Endothelial cell of umbilical vein (primary cell): ENCODE data around the gene NR2E3.

ENCODE experiments used
- EZH2 ChIP-seq: IDR thresholded peaks from 2 replicates; pipeline ENCODE4 v1.6.1; 2012; ENCODE audit warnings: borderline replicate concordance, low read depth, mild to moderate bottlenecking, moderate library complexity, low read length, inconsistent platforms; ENCODE audit not compliant: severe bottlenecking
- MYC ChIP-seq: IDR thresholded peaks from one replicate; pipeline ENCODE4 v1.6.1; 2011; ENCODE audit warnings: mild to moderate bottlenecking, low read depth, low read length
- POLR2A ChIP-seq: IDR thresholded peaks from 2 replicates; pipeline ENCODE4 v1.6.1; 2012; ENCODE audit warnings: low read depth, mild to moderate bottlenecking, control low read depth, low read length
- POLR2AphosphoS5 ChIP-seq: IDR thresholded peaks from 2 replicates; pipeline ENCODE4 v1.6.1; 2012; ENCODE audit warnings: low read depth, mild to moderate bottlenecking, control low read depth, low read length, moderate library complexity; ENCODE audit not compliant: insufficient read depth
- TF ChIP-seq, protein P1 (sequence below), 2 donors: IDR thresholded peaks; 1 replicate in 1 of 2; 2 replicates in 1 of 2; pipeline ENCODE4 v1.5.1; 2011; ENCODE audit warnings: low read length in 2 of 2, mild to moderate bottlenecking in 2 of 2, moderate library complexity in 2 of 2, control low read depth in 1 of 2, inconsistent platforms in 1 of 2, low read depth in 1 of 2; ENCODE audit not compliant: insufficient read depth in 1 of 2; ENCODE audit errors: extremely low read depth in 1 of 2

DNA sequence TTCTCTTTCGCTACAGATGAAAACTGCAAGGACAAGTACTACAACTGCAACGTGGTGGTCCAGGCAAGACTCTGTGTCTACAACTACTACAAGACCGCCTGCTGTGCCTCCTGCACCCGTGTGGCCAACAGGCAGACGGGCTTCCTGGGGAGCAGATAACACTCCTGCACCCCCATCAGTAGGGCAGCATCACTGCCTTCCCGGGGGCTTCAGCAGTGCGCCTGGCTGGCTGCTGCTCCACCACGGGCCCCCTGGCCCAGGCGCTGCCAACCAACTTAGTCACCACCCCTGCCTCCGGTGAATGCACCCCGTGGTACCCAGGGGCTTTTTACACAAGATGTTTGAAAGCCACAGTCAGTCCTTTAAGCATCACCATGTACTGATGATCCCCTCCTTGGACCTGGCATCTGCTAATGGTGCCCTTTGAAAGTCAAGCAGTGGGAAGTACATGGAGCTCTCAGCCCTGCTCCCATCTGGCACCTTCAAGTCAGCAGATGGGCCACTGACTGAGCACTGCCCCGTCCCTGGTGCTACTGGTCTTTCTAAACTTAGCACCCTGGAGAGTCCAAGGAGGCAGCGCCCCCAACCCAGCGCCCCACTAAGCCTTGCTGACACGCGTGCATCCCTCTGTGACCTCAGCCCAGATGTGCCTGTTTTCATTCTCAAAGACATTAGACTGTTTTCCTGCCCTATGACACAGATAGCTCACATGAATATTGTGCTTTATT, 33.0 kb upstream of the NR2E3 start:
- TF ChIP-seq, protein P1, sequence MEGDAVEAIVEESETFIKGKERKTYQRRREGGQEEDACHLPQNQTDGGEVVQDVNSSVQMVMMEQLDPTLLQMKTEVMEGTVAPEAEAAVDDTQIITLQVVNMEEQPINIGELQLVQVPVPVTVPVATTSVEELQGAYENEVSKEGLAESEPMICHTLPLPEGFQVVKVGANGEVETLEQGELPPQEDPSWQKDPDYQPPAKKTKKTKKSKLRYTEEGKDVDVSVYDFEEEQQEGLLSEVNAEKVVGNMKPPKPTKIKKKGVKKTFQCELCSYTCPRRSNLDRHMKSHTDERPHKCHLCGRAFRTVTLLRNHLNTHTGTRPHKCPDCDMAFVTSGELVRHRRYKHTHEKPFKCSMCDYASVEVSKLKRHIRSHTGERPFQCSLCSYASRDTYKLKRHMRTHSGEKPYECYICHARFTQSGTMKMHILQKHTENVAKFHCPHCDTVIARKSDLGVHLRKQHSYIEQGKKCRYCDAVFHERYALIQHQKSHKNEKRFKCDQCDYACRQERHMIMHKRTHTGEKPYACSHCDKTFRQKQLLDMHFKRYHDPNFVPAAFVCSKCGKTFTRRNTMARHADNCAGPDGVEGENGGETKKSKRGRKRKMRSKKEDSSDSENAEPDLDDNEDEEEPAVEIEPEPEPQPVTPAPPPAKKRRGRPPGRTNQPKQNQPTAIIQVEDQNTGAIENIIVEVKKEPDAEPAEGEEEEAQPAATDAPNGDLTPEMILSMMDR (IDR thresholded peaks at IDR 0.05; ENCODE audit: extremely low read depth in 1 of 2, insufficient read depth in 1 of 2, low read depth in 1 of 2, low read length in 2 of 2) = no peak
- no peak for TF ChIP-seq MYC
- TF ChIP-seq EZH2 = no peak
- TF ChIP-seq POLR2AphosphoS5 = no peak
- no peak for TF ChIP-seq POLR2A
